H1 (cell line): ENCODE results near the gene IFI16. TPM values are rescaled to one million over a fixed set of nuclear protein-coding genes. Genes with fewer than 3 reads are reported as not detected.
A peak's percentile ranks its signal among the peaks of the same experiment; 100 is the strongest.

ENCODE experiments used
- CTCF ChIA-PET: fragments of 300-600 bp; sonication (Branson Sonifier 250); formaldehyde crosslinking; loops from one replicate; lab custom pipeline; 2021; ENCODE audit not compliant: partially characterized antibody; lab: Charles Lee
- POLR2A ChIA-PET: fragments of 300-600 bp; sonication (Branson Sonifier 250); formaldehyde crosslinking; loops from one replicate; lab custom pipeline; 2021; ENCODE audit warnings: inconsistent platforms; ENCODE audit not compliant: partially characterized antibody; lab: Charles Lee
- DNase-seq, 2 experiments: peaks; one replicate each; pipeline versions ENCODE4 v3.0.0 to v3.0.0-alpha.2; 2010 to 2022; ENCODE audit warnings: low spot score in 2 of 2, low read depth in 1 of 2, mixed read lengths in 1 of 2
- FAIRE-seq: peaks from 2 replicates; lab custom pipeline; 2011; peaks lifted over from hg19 to GRCh38; lab: Jason Lieb, UNC
- H2AFZ ChIP-seq: 2 replicates; pipeline ENCODE4 v1.8.1; 2012; ENCODE audit warnings: low read length, inconsistent platforms
- H2AK5ac ChIP-seq: 2 replicates; pipeline ENCODE4 v1.6.1; 2013; ENCODE audit warnings: low read depth, low read length
- H2BK120ac ChIP-seq: replicated peaks from 2 replicates; pipeline ENCODE3; 2013; ENCODE audit warnings: low read depth, low read length, inconsistent platforms
- H2BK12ac ChIP-seq: 2 replicates; pipeline ENCODE4 v1.6.1; 2013; ENCODE audit warnings: low read depth, low read length
- H2BK15ac ChIP-seq: 2 replicates; pipeline ENCODE4 v1.6.1; 2013; ENCODE audit warnings: low read length
- H2BK20ac ChIP-seq: 2 replicates; pipeline ENCODE4 v1.6.1; 2013; ENCODE audit warnings: low read length
- H2BK5ac ChIP-seq: 2 replicates; pipeline ENCODE4 v1.6.1; 2013; ENCODE audit warnings: low read depth, low read length
- H3K14ac ChIP-seq: 2 replicates; pipeline ENCODE4 v1.6.1; 2013; ENCODE audit warnings: inconsistent platforms; ENCODE audit not compliant: insufficient read length
- H3K18ac ChIP-seq: 2 replicates; pipeline ENCODE4 v1.6.1; 2013; ENCODE audit warnings: low read length; ENCODE audit errors: extremely low read depth
- H3K23ac ChIP-seq: 2 replicates; pipeline ENCODE4 v1.6.1; 2013; ENCODE audit warnings: inconsistent platforms; ENCODE audit not compliant: insufficient read length
- H3K23me2 ChIP-seq: 2 replicates; pipeline ENCODE4 v1.6.1; 2013; ENCODE audit warnings: low read depth, low read length
- H3K27ac ChIP-seq: 2 replicates; pipeline ENCODE4 v1.6.1; 2011; ENCODE audit warnings: low read depth, low read length, inconsistent platforms
- H3K27me3 ChIP-seq, 4 experiments: replicated peaks in 1 of 4; 1 replicate in 1 of 4; 2 replicates in 3 of 4; pipeline versions ENCODE4 v1.6.1 to v1.8.1; 2011 to 2013; ENCODE audit warnings: low read length in 3 of 4, mild to moderate bottlenecking in 3 of 4, inconsistent platforms in 2 of 4, mixed read lengths in 2 of 4, moderate library complexity in 1 of 4; ENCODE audit not compliant: control insufficient read depth in 3 of 4, insufficient read depth in 3 of 4; ENCODE audit errors: extremely low read depth in 1 of 4
- H3K36me3 ChIP-seq, 4 experiments: 2 replicates each; pipeline versions ENCODE4 v1.6.1 to v1.8.1; 2011 to 2013; ENCODE audit warnings: mild to moderate bottlenecking in 4 of 4, low read length in 3 of 4, moderate library complexity in 2 of 4, control low read depth in 1 of 4, inconsistent platforms in 1 of 4; ENCODE audit not compliant: insufficient read depth in 4 of 4, control insufficient read depth in 2 of 4
- H3K4ac ChIP-seq: replicated peaks from 2 replicates; pipeline ENCODE3; 2013; ENCODE audit warnings: low read length, low read depth, mixed read lengths, inconsistent platforms; ENCODE audit not compliant: insufficient read length
- H3K4me1 ChIP-seq, 4 experiments: replicated peaks in 1 of 4; 1 replicate in 1 of 4; 2 replicates in 3 of 4; pipeline versions ENCODE4 v1.6.1 to v1.8.1; 2011 to 2013; ENCODE audit warnings: low read length in 3 of 4, inconsistent platforms in 2 of 4, mixed read lengths in 1 of 4; ENCODE audit not compliant: insufficient read depth in 4 of 4, control insufficient read depth in 3 of 4
- H3K4me2 ChIP-seq, 2 experiments: 2 replicates each; pipeline versions ENCODE4 v1.6.1 to v1.8.1; 2011 to 2013; ENCODE audit warnings: low read depth in 2 of 2, low read length in 2 of 2, control low read depth in 1 of 2, inconsistent platforms in 1 of 2, mild to moderate bottlenecking in 1 of 2; ENCODE audit not compliant: insufficient read depth in 1 of 2
- H3K4me3 ChIP-seq, 4 experiments: fragments of 200-600, 300-600 bp in 1 of 4; sonication (generic), shearing (Covaris generic), sonication (Bioruptor Twin) in 1 of 4; 2 replicates each; pipeline versions ENCODE4 v1.5.1 to v1.8.1; 2011 to 2016; ENCODE audit warnings: low read length in 4 of 4, low read depth in 3 of 4, control low read depth in 2 of 4, inconsistent platforms in 2 of 4, mild to moderate bottlenecking in 2 of 4, mixed read lengths in 1 of 4, moderate library complexity in 1 of 4; ENCODE audit not compliant: insufficient read depth in 2 of 4; ENCODE audit errors: extremely low read depth in 1 of 4
- H3K56ac ChIP-seq: replicated peaks from 2 replicates; pipeline ENCODE3; 2013; ENCODE audit warnings: low read depth, mild to moderate bottlenecking, mixed read lengths, low read length, inconsistent platforms; ENCODE audit not compliant: insufficient read length
- H3K79me1 ChIP-seq: 2 replicates; pipeline ENCODE4 v1.6.1; 2013; ENCODE audit warnings: low read depth, low read length, control low read depth
- H3K79me2 ChIP-seq, 2 experiments: 2 replicates each; pipeline versions ENCODE4 v1.6.1 to v1.8.1; 2012 to 2013; ENCODE audit warnings: low read length in 2 of 2, mild to moderate bottlenecking in 2 of 2, inconsistent platforms in 1 of 2; ENCODE audit not compliant: insufficient read depth in 2 of 2, control insufficient read depth in 1 of 2
- H3K9ac ChIP-seq, 4 experiments: replicated peaks in 1 of 4; 1 replicate in 1 of 4; 2 replicates in 3 of 4; pipeline versions ENCODE4 v1.6.1 to v1.8.1; 2011 to 2013; ENCODE audit warnings: low read depth in 3 of 4, low read length in 3 of 4, control low read depth in 2 of 4, mild to moderate bottlenecking in 2 of 4, moderate library complexity in 2 of 4, inconsistent platforms in 1 of 4; ENCODE audit errors: extremely low read depth in 1 of 4
- H3K9me3 ChIP-seq, 2 experiments: 2 replicates each; pipeline versions ENCODE4 v1.6.1 to v1.8.1; 2012 to 2013; ENCODE audit warnings: mild to moderate bottlenecking in 2 of 2, moderate library complexity in 2 of 2, control low read depth in 1 of 2, inconsistent platforms in 1 of 2, low read depth in 1 of 2, low read length in 1 of 2, mixed read lengths in 1 of 2; ENCODE audit not compliant: insufficient read depth in 2 of 2
- H4K20me1 ChIP-seq, 2 experiments: replicated peaks in 1 of 2; 2 replicates each; pipeline versions ENCODE3 to v1.8.1; 2011 to 2013; ENCODE audit warnings: inconsistent platforms in 2 of 2, low read length in 2 of 2, mild to moderate bottlenecking in 1 of 2; ENCODE audit not compliant: insufficient read depth in 2 of 2, control insufficient read depth in 1 of 2
- H4K5ac ChIP-seq: 2 replicates; pipeline ENCODE4 v1.6.1; 2013; ENCODE audit warnings: low read length, low read depth, mixed read lengths, inconsistent platforms; ENCODE audit not compliant: insufficient read length
- H4K8ac ChIP-seq: 2 replicates; pipeline ENCODE4 v1.8.0; 2013; ENCODE audit warnings: mild to moderate bottlenecking, moderate library complexity, low read length, inconsistent platforms; ENCODE audit not compliant: insufficient read depth; ENCODE audit errors: extremely low read depth
- H4K91ac ChIP-seq: replicated peaks from 2 replicates; pipeline ENCODE3; 2013; ENCODE audit warnings: low read length, mixed read lengths, inconsistent platforms; ENCODE audit not compliant: insufficient read length
- CTCF ChIP-seq, 3 experiments: IDR thresholded peaks; 1 replicate in 2 of 3; 2 replicates in 1 of 3; pipeline versions ENCODE4 v1.5.1 to v1.6.1; 2011; ENCODE audit warnings: low read length in 3 of 3, mild to moderate bottlenecking in 3 of 3, inconsistent platforms in 2 of 3, low read depth in 1 of 3, moderate library complexity in 1 of 3; ENCODE audit not compliant: insufficient read depth in 1 of 3; ENCODE audit errors: control extremely low read depth in 1 of 3
- HDAC6 ChIP-seq: IDR thresholded peaks from one replicate; pipeline ENCODE4 v1.7.1; 2012; ENCODE audit warnings: low read depth, mild to moderate bottlenecking, inconsistent platforms, low read length, moderate library complexity
- RAD21 ChIP-seq, 2 experiments: IDR thresholded peaks in 1 of 2; conservative IDR thresholded peaks in 1 of 2; 2 replicates each; pipeline ENCODE4 v1.6.1; 2011; ENCODE audit warnings: low read depth in 2 of 2, low read length in 2 of 2, improper control_type of control experiment in 1 of 2, inconsistent platforms in 1 of 2, mild to moderate bottlenecking in 1 of 2, moderate library complexity in 1 of 2
- WGBS, 2 experiments: shearing (Covaris generic) in 1 of 2; methylation state at CpG; one replicate each; pipeline versions ENCODE4 v1.1.6 to v1.1.7; 2013 to 2015; ENCODE audit warnings: low lambda C conversion rate in 2 of 2, mixed read lengths in 2 of 2, inconsistent platforms in 1 of 2, low coverage in 1 of 2, missing lambda C conversion rate in 1 of 2; ENCODE audit not compliant: insufficient replicate concordance in 2 of 2, insufficient coverage in 1 of 2, insufficient read length in 1 of 2; ENCODE audit errors: extremely low coverage in 1 of 2, missing lambda C conversion rate in 1 of 2; 5-methylcytosine and 5-hydroxymethylcytosine counted together
- polyA plus RNA-seq, 7 experiments: library from polyadenylated mRNA; depleted of rRNA in 3 of 7; stranded (reverse) in 5 of 7; unstranded in 2 of 7; fragments of >200 nt in 5 of 7; fragments of 200-250 nt in 2 of 7; gene quantifications; 1 replicate in 5 of 7; 2 replicates in 1 of 7; 4 replicates in 1 of 7; pipeline versions ENCODE4 v1.2.1 to v1.2.3, GENCODE V29; 2011 to 2013; ENCODE audit warnings: missing spikeins in 2 of 7, mixed read lengths in 2 of 7
- total RNA-seq: library from RNA; stranded (reverse); fragmentation: NEBNext Ultra II Directional; extraction: Animal tissue kit (Norgen Biotek cat#: 25700); gene quantifications from 2 replicates; pipeline ENCODE4 v1.2.1, GENCODE V29; 2021

The IFI16 gene
- total and polyA plus RNA-seq, 2 of the 8 experiments (the other 6 are each of a cell fraction or from before 2014, with no cell fraction given): 0.63 to 0.74 TPM

DNA sequence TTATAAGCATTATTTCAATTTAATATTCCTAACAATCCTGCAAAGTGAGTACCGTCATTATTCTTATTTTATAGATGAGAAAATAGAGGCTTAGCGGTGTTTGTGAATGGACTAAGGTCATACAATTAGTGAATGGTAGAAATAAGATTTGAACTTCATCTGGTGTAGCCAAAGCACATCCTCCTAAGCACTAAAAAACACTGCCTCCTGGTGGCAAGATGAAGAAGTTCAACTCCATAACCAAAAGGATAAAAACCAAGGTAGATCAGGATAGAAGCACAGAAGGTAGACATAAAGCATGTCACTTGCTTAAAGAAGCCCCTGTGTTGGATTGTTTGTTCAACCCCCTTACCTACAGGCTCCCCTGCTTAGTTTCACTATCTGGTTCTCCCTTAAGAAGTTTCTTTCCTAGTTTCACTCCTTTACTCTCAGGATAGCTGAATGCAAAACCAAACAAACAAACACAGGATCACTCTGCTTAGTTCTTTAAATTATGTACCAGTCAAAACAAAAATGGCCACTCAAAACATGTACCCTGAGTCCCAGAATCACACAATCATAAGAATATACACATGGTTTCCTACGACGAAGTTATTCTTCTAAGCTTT, 79.6 kb downstream of the IFI16 start:
- no peak overlapping the region for H3K4me3 ChIP-seq
- FAIRE-seq (peak; percentile 32), DNase-seq (no peak)
- no peaks in the 10 kb centered on the region for H3K9me3 ChIP-seq
- H4K5ac ChIP-seq: no peak overlapping the region
- H2BK15ac ChIP-seq: no peak overlapping the region
- no peak overlapping the region for H2AK5ac ChIP-seq
- H3K36me3 ChIP-seq: no peaks in the 10 kb centered on the region
- H3K79me2 ChIP-seq: no peaks in the 10 kb centered on the region
- H3K27me3 ChIP-seq: no peaks in the 10 kb centered on the region
- no peaks in the 10 kb centered on the region; the same call in 1 of the 2 replicates for H3K23me2 ChIP-seq
- H3K4me1 ChIP-seq: no peaks in the 10 kb centered on the region
- H3K23ac ChIP-seq: no peak overlapping the region
- H2BK5ac ChIP-seq: no peak overlapping the region
- H3K27ac ChIP-seq: no peak overlapping the region
- no peak overlapping the region for H4K8ac ChIP-seq
- TF ChIP-seq HDAC6 (no peak), RAD21 (IDR thresholded peaks at IDR 0.05 in 1 of 2, conservative IDR thresholded peaks at IDR 0.05 in 1 of 2; ENCODE audit: low read depth in 2 of 2, low read length in 2 of 2) (peak; percentile 46 to 49; a peak in 3 of 4 replicates), CTCF (IDR thresholded peaks at IDR 0.05; ENCODE audit: control extremely low read depth in 1 of 3, insufficient read depth in 1 of 3, low read depth in 1 of 3, low read length in 3 of 3) (peak in 2 of 3 experiments; percentile 46 to 74; a peak in 3 of 4 replicates)
- no peak overlapping the region for H2AFZ ChIP-seq
- no peak overlapping the region for H3K9ac ChIP-seq
- H3K18ac ChIP-seq: no peak overlapping the region
- H2BK120ac ChIP-seq: no peak overlapping the region
- no peak overlapping the region for H3K4me2 ChIP-seq
- POLR2A ChIA-PET: no interaction called here
- no peak overlapping the region for H3K4ac ChIP-seq
- H4K91ac ChIP-seq: no peak overlapping the region
- no peaks in the 10 kb centered on the region for H4K20me1 ChIP-seq
- no peak overlapping the region for H2BK20ac ChIP-seq
- H3K14ac ChIP-seq: no peak overlapping the region
- no peaks in the 10 kb centered on the region for H3K79me1 ChIP-seq
- no peak overlapping the region for H2BK12ac ChIP-seq
- 80% methylated on average over 4 of the region's 4 CpGs; no CpG with 5 or more reads in 1 of the 2 experiments for WGBS, 2 experiments
- H3K56ac ChIP-seq: no peak overlapping the region
- CTCF ChIA-PET: interaction anchor here (0.6 to 3.4 kb wide), 34 partner anchors 8 to 1120 kb away, joined by 3 to 23 read pairs (median 4); partner anchors contain the start of gene AIM2
